Mesothelial cell of epicardium (in vitro differentiated cells): ENCODE data around the gene PRELP. TPM values are rescaled to one million over a fixed set of nuclear protein-coding genes. Genes with fewer than 3 reads are reported as not detected.
A peak's percentile ranks its signal among the peaks of the same experiment; 100 is the strongest.

Source experiments
- DNase-seq, 2 experiments: peaks; one replicate each; pipeline ENCODE4 v3.0.0; 2021; ENCODE audit warnings: low spot score in 2 of 2; ENCODE audit not compliant: unreplicated experiment in 2 of 2
- H3K27ac Mint-ChIP-seq: 2 replicates; pipeline ENCODE4 v1.8.0; 2021; ENCODE audit warnings: mixed read lengths
- H3K27me3 Mint-ChIP-seq: 2 replicates; pipeline ENCODE4 v1.8.0; 2021; ENCODE audit warnings: low read depth, mixed read lengths
- H3K36me3 Mint-ChIP-seq: 2 replicates; pipeline ENCODE4 v1.8.0; 2021; ENCODE audit warnings: mixed read lengths
- H3K4me1 Mint-ChIP-seq: 2 replicates; pipeline ENCODE4 v1.8.0; 2021; ENCODE audit warnings: mixed read lengths
- H3K4me3 Mint-ChIP-seq: 2 replicates; pipeline ENCODE4 v1.8.0; 2021; ENCODE audit warnings: mild to moderate bottlenecking, moderate library complexity, mixed read lengths
- H3K9me3 Mint-ChIP-seq: 2 replicates; pipeline ENCODE4 v1.8.0; 2021; ENCODE audit warnings: mixed read lengths
- total RNA-seq: library from RNA; stranded (reverse); gene quantifications from 3 replicates; pipeline ENCODE4 v1.2.1, GENCODE V29; 2021
- TF ChIP-seq, protein P1 (sequence below): fragments of 200-600 bp; sonication (generic); IDR thresholded peaks from one replicate; pipeline ENCODE4 v1.5.0; 2021; ENCODE audit warnings: antibody characterized with exemption; ENCODE audit not compliant: unreplicated experiment

Gene PRELP
- total RNA-seq, 1 donor from 2014 or later = 2.8 TPM

DNA sequence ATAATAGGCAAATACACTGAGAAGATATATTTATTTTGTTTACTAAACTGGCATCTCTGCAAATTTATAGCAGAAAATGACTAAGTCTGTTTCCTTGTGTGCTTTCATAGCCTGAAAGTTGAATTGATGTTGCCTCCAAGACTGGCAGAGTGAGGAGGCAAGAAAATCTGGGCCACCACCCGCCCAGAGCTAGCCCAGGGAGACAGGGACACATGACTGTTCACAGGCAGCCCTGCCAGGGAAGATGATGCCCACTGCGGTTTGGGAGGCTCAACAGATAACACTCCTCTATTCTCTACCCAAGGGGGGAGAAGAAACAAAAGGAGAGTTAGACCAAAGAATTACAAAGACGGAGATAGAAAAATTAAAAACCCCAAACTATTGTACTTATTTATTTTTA is 55.5 kb downstream of the PRELP start:
- TF ChIP-seq, protein P1, sequence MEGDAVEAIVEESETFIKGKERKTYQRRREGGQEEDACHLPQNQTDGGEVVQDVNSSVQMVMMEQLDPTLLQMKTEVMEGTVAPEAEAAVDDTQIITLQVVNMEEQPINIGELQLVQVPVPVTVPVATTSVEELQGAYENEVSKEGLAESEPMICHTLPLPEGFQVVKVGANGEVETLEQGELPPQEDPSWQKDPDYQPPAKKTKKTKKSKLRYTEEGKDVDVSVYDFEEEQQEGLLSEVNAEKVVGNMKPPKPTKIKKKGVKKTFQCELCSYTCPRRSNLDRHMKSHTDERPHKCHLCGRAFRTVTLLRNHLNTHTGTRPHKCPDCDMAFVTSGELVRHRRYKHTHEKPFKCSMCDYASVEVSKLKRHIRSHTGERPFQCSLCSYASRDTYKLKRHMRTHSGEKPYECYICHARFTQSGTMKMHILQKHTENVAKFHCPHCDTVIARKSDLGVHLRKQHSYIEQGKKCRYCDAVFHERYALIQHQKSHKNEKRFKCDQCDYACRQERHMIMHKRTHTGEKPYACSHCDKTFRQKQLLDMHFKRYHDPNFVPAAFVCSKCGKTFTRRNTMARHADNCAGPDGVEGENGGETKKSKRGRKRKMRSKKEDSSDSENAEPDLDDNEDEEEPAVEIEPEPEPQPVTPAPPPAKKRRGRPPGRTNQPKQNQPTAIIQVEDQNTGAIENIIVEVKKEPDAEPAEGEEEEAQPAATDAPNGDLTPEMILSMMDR = no peak
- peaks cover 53% of the 10 kb centered on the region for H3K4me1 Mint-ChIP-seq
- no peak overlapping the region for H3K4me3 Mint-ChIP-seq

DNA sequence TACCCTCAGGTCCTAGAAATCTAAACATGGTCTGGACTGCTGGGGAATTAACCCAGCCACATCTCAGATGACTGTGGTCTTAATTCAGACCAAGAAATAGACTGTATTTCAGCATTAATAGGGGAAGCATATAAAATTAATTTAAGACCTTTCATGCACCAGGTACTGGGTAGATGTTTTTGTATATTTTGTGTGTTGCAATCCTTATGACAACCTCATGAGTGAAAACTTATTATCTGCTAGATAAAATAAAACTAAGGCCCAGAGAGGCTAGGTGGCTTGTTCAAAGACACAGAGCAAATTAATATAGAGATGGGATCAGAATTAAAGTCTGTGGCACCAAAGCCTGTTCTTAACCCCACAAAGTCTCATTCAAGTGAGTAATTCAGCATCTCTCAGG is 58.4 kb downstream of the PRELP start:
- H3K4me3 Mint-ChIP-seq = no peak overlapping the region
- no peaks in the 10 kb centered on the region for H3K9me3 Mint-ChIP-seq
- TF ChIP-seq, protein P1 = no peak
- H3K4me1 Mint-ChIP-seq = peaks cover 41% of the 10 kb centered on the region
- no peaks in the 10 kb centered on the region for H3K27me3 Mint-ChIP-seq
- no peak for DNase-seq
- H3K36me3 Mint-ChIP-seq = no peaks in the 10 kb centered on the region
- peak overlapping the region; percentile 94 for H3K27ac Mint-ChIP-seq

More for the DNA sequence above, 55.5 kb downstream of the PRELP start:
- H3K9me3 Mint-ChIP-seq = no peaks in the 10 kb centered on the region
- no peak overlapping the region for H3K27ac Mint-ChIP-seq
- no peaks in the 10 kb centered on the region for H3K36me3 Mint-ChIP-seq
- no peak for DNase-seq
- no peaks in the 10 kb centered on the region for H3K27me3 Mint-ChIP-seq

DNA sequence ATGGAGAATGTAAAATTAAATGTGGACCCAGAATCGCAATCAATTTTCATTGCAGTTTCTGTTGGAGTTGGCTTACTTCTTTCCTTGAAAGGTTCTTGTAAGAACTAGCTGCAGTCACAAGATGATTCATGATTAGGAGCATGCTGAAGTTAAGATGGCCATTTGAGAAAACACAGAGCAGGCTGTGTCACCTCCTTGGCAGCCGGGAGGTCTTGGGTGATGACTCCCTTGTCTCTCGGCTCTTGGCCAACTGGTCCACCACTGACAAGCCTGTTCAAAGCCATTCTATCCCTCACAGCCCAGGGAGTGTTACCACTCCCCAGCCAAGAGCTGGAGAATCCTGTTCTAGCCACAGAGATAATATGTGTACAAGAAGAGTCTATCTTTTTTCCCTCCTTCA is 58.9 kb downstream of the PRELP start:
- no peaks in the 10 kb centered on the region for H3K27me3 Mint-ChIP-seq
- H3K4me3 Mint-ChIP-seq = peak overlapping the region; percentile 7
- no peak for DNase-seq
- TF ChIP-seq, protein P1 = no peak
- peaks cover 41% of the 10 kb centered on the region for H3K4me1 Mint-ChIP-seq
- peak overlapping the region; percentile 94 for H3K27ac Mint-ChIP-seq
- H3K9me3 Mint-ChIP-seq = no peaks in the 10 kb centered on the region
- H3K36me3 Mint-ChIP-seq = no peaks in the 10 kb centered on the region

DNA sequence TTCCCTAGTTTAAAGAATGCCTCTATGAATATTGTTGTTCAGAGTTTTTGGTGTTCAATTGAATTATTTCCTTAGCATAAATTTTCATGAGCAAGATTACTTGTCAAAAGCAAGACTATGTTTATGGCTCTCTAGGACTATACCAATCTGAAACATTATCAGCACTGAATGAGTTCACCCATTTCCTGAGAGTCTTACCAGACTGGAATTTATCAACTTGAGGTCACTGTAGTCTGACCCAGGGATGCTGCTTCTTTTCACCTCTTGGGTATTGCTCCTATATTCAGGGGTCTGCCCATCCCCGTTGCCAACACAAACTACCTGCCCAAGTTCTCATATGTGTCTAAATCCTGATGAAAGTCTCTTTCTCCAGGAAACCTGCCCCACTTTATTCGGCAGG is 61.0 kb downstream of the PRELP start:
- TF ChIP-seq, protein P1 = no peak
- no peak for DNase-seq
- Mint-ChIP-seq H3K36me3 (no peaks in the 10 kb centered on the region), H3K4me1 (peaks cover 40% of the 10 kb centered on the region), H3K9me3 (no peaks in the 10 kb centered on the region), H3K4me3 (no peak overlapping the region), H3K27ac (no peak overlapping the region), H3K27me3 (no peaks in the 10 kb centered on the region)

DNA sequence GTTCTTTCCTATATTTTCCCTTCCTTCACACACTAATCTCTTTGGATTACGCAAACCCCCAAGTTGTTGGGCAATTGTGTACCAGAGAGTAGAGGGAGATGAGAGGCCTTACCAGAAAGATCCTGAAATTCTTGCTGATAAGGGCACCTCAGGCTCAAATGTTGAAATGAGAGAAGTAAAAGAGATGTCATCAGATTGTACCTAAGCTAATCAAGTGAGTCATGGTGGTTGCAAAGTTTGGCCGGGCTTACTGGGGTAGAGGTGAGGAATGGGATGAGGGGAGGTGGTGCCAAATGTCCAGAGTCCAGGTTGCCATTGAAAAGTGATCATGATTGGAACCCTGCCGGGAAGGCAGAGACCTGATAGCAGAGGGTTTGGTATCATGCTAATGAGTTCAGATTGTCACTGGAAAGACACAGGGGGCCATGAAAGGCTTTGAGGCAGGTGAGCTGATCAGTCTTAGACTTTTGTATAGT is 61.4 kb downstream of the PRELP start:
- H3K4me1 Mint-ChIP-seq = peaks cover 40% of the 10 kb centered on the region
- no peaks in the 10 kb centered on the region for H3K27me3 Mint-ChIP-seq
- DNase-seq = no peak
- H3K36me3 Mint-ChIP-seq = no peaks in the 10 kb centered on the region
- H3K27ac Mint-ChIP-seq = no peak overlapping the region
- no peaks in the 10 kb centered on the region for H3K9me3 Mint-ChIP-seq
- no peak overlapping the region for H3K4me3 Mint-ChIP-seq
- TF ChIP-seq, protein P1 = no peak
